OCI-LY3 (cell line): ENCODE data around the gene ALPP.

Experiments used
- H2AFZ ChIP-seq: fragments of 200-600, 300-600 bp; shearing (Covaris generic); 2 replicates; pipeline ENCODE4 v1.6.0; 2014; ENCODE audit warnings: antibody characterized with exemption, low read depth, low read length
- H3K27ac ChIP-seq: fragments of 200-600, 300-600 bp; sonication (generic); 2 replicates; pipeline ENCODE4 v1.5.1; 2014; ENCODE audit warnings: mild to moderate bottlenecking, low read length, moderate library complexity, mixed read lengths
- H3K27me3 ChIP-seq: fragments of 200-600, 300-600 bp; sonication (generic); 2 replicates; pipeline ENCODE4 v1.6.1; 2014; ENCODE audit warnings: low read depth, low read length, mixed read lengths
- H3K36me3 ChIP-seq: fragments of 200-600, 300-600 bp; sonication (generic); replicated peaks from 2 replicates; pipeline ENCODE3; 2014; ENCODE audit warnings: low read depth, low read length, mixed read lengths
- H3K4me1 ChIP-seq: fragments of 300-600, 200-600 bp; sonication (generic); 2 replicates; pipeline ENCODE4 v1.6.1; 2014; ENCODE audit warnings: low read length, mixed read lengths
- H3K4me2 ChIP-seq: fragments of 200-600, 300-600 bp; sonication (generic); 2 replicates; pipeline ENCODE4 v1.6.1; 2014; ENCODE audit warnings: low read length, mixed read lengths
- H3K4me3 ChIP-seq: fragments of 300-600, 200-600 bp; sonication (generic); 2 replicates; pipeline ENCODE4 v1.5.1; 2014; ENCODE audit warnings: antibody characterized with exemption, mild to moderate bottlenecking, low read length, moderate library complexity
- H3K79me2 ChIP-seq: fragments of 300-600, 200-600 bp; shearing (Covaris generic); 2 replicates; pipeline ENCODE4 v1.6.1; 2014; ENCODE audit warnings: mild to moderate bottlenecking, low read length, mixed read lengths
- H3K9ac ChIP-seq: fragments of 300-600, 200-600 bp; shearing (Covaris generic); 2 replicates; pipeline ENCODE4 v1.6.0; 2014; ENCODE audit warnings: mild to moderate bottlenecking, low read length, moderate library complexity
- H3K9me3 ChIP-seq: fragments of 200-600, 300-600 bp; shearing (Covaris generic); 2 replicates; pipeline ENCODE4 v1.6.1; 2014; ENCODE audit warnings: low read length, mixed read lengths; ENCODE audit not compliant: insufficient read depth
- H4K20me1 ChIP-seq: fragments of 200-600, 300-600 bp; sonication (generic); 2 replicates; pipeline ENCODE4 v1.6.1; 2016; ENCODE audit warnings: low read length, mixed read lengths; ENCODE audit not compliant: insufficient read depth
- CTCF ChIP-seq: fragments of 200-600, 300-600 bp; sonication (generic); IDR thresholded peaks from 2 replicates; pipeline ENCODE4 v1.5.1; 2014; ENCODE audit warnings: antibody characterized with exemption, low read length, low read depth
- EZH2phosphoT487 ChIP-seq: fragments of 200-600 bp; shearing (Covaris generic); IDR thresholded peaks from 2 replicates; pipeline ENCODE4 v1.6.1; 2018; ENCODE audit warnings: antibody characterized with exemption, mixed run types, low read depth

The ALPP gene

GRCh38 chr2:232372231-232373208, 6.0 kb upstream of the ALPP start:
- H3K4me2 ChIP-seq = no peak overlapping the region
- no peak overlapping the region for H3K27ac ChIP-seq
- no peaks in the 10 kb centered on the region for H3K9me3 ChIP-seq
- no peaks in the 10 kb centered on the region for H3K36me3 ChIP-seq
- TF ChIP-seq CTCF = no peak
- TF ChIP-seq EZH2phosphoT487 = no peak
- H4K20me1 ChIP-seq = no peaks in the 10 kb centered on the region
- no peaks in the 10 kb centered on the region for H3K79me2 ChIP-seq
- no peak overlapping the region for H3K4me3 ChIP-seq
- H3K27me3 ChIP-seq = no peaks in the 10 kb centered on the region
- no peak overlapping the region for H2AFZ ChIP-seq
- peaks cover 3% of the 10 kb centered on the region; the same call in 1 of the 2 replicates for H3K4me1 ChIP-seq
- no peak overlapping the region for H3K9ac ChIP-seq

- H4K20me1 ChIP-seq = no peaks in the 10 kb centered on the region
- no peaks in the 10 kb centered on the region for H3K79me2 ChIP-seq
- no peaks in the 10 kb centered on the region for H3K36me3 ChIP-seq
- no peak overlapping the region for H3K4me3 ChIP-seq
- H3K27me3 ChIP-seq = no peaks in the 10 kb centered on the region
- H3K27ac ChIP-seq = no peak overlapping the region
- no peak overlapping the region for H2AFZ ChIP-seq
- TF ChIP-seq CTCF (no peak), EZH2phosphoT487 (no peak)
- no peaks in the 10 kb centered on the region for H3K9me3 ChIP-seq
- H3K4me1 ChIP-seq = peaks cover 2% of the 10 kb centered on the region; the same call in 1 of the 2 replicates
- H3K4me2 ChIP-seq = no peak overlapping the region
- H3K9ac ChIP-seq = no peak overlapping the region
Observed at GRCh38 chr2:232374356-232374755, 4.2 kb upstream of the ALPP start.

- Histone ChIP-seq H3K4me1 (no peaks in the 10 kb centered on the region), H4K20me1 (no peaks in the 10 kb centered on the region), H3K36me3 (no peaks in the 10 kb centered on the region), H3K4me3 (no peak overlapping the region), H3K79me2 (no peaks in the 10 kb centered on the region), H3K9ac (no peak overlapping the region), H2AFZ (no peak overlapping the region), H3K27ac (no peak overlapping the region), H3K9me3 (no peaks in the 10 kb centered on the region), H3K4me2 (no peak overlapping the region), H3K27me3 (no peaks in the 10 kb centered on the region)
- TF ChIP-seq CTCF (no peak), EZH2phosphoT487 (no peak)
Observed at GRCh38 chr2:232375164-232375563, 3.4 kb upstream of the ALPP start.

- H3K79me2 ChIP-seq = no peaks in the 10 kb centered on the region
- no peak for TF ChIP-seq CTCF
- no peak for TF ChIP-seq EZH2phosphoT487
- H3K4me3 ChIP-seq = no peak overlapping the region
- no peak overlapping the region for H3K27ac ChIP-seq
- H3K4me2 ChIP-seq = no peak overlapping the region
- H2AFZ ChIP-seq = no peak overlapping the region
- H4K20me1 ChIP-seq = no peaks in the 10 kb centered on the region
- H3K9ac ChIP-seq = no peak overlapping the region
- H3K4me1 ChIP-seq = no peaks in the 10 kb centered on the region
- H3K9me3 ChIP-seq = no peaks in the 10 kb centered on the region
- no peaks in the 10 kb centered on the region for H3K36me3 ChIP-seq
- H3K27me3 ChIP-seq = no peaks in the 10 kb centered on the region
Observed at GRCh38 chr2:232376260-232376659, 2.3 kb upstream of the ALPP start.
